Esophagus (tissue), 2 donors: ENCODE results near the gene STARD10. TPM values are rescaled to one million over a fixed set of nuclear protein-coding genes. Genes with fewer than 3 reads are reported as not detected.
A peak's percentile ranks its signal among the peaks of the same experiment; 100 is the strongest.

ENCODE experiments used
- H3K27ac ChIP-seq, 2 donors: one replicate each; pipeline ENCODE4 v1.5.1; 2013; ENCODE audit warnings: low read depth in 2 of 2, mild to moderate bottlenecking in 2 of 2, inconsistent platforms in 1 of 2, low read length in 1 of 2, moderate library complexity in 1 of 2
- H3K27me3 ChIP-seq, 2 donors: one replicate each; pipeline ENCODE4 v1.6.1; 2013; ENCODE audit warnings: low read length in 2 of 2, control low read depth in 1 of 2, mild to moderate bottlenecking in 1 of 2; ENCODE audit not compliant: insufficient read depth in 2 of 2, control insufficient read depth in 1 of 2
- H3K36me3 ChIP-seq, 2 donors: one replicate each; pipeline ENCODE4 v1.6.1; 2013; ENCODE audit warnings: low read length in 1 of 2; ENCODE audit not compliant: control insufficient read depth in 2 of 2, insufficient read depth in 2 of 2
- H3K4me1 ChIP-seq, 2 donors: one replicate each; pipeline ENCODE4 v1.6.1; 2013; ENCODE audit warnings: low read length in 1 of 2; ENCODE audit not compliant: control insufficient read depth in 2 of 2, insufficient read depth in 2 of 2
- H3K4me3 ChIP-seq, 2 donors: one replicate each; pipeline ENCODE4 v1.5.1; 2013; ENCODE audit warnings: low read length in 2 of 2, mild to moderate bottlenecking in 2 of 2, low read depth in 1 of 2, moderate library complexity in 1 of 2
- H3K9me3 ChIP-seq, 2 donors: one replicate each; pipeline ENCODE4 v1.6.1; 2013; ENCODE audit warnings: mild to moderate bottlenecking in 2 of 2, low read depth in 1 of 2, low read length in 1 of 2, moderate library complexity in 1 of 2; ENCODE audit not compliant: control insufficient read depth in 2 of 2, insufficient read depth in 1 of 2
- WGBS, 2 donors: extraction: QIAGEN DNeasy Blood & Tissue Kit; methylation state at CpG; one replicate each; pipeline ENCODE4 v1.1.7; 2013; 5-methylcytosine and 5-hydroxymethylcytosine counted together
- polyA plus RNA-seq, 2 donors: library from polyadenylated mRNA; stranded (reverse); fragments of 200-250 nt; gene quantifications; one replicate each; pipeline ENCODE4 v1.2.3, GENCODE V29; 2013
- donor health status: healthy with polysubstance abuse.
- donor health status: Bipolar disorder and iron deficiency.

Gene STARD10
- polyA plus RNA-seq, 2 donors: 57.9 to 65.8 TPM

DNA sequence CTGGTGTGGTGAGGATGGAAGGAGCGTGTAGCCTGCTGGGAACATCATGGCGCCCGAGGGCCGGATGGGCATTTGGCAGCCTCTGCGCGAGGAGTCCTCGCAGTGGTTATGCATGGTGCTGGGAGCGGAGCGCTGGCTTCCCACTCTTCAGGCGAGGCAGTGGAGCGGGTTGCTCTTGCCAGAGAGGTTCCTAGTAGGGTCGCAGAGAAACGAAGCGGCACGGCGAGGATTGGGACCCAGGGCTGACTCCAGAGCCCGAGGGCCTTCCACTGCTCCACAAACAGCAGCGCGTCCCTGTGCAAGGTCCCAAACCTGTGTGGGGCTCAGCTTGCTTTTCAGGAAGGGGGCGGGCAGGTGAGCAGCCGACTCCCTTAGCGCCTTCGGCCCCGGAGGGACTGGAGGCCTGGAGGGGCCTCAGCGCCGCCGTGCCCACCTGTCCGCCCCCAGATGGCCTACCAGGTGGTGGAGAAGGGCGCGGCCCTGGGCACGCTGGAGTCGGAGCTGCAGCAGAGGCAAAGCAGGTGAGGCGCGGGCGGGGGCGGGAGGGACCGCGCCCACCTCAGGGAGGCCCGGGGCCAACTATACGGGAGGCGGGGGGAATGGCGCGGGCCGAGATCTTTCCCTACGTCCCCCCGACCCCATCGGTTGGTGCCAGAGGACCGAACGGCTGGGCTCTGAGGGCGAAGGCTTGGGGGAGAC is 27.5 kb upstream of the STARD10 start:
- Histone ChIP-seq H3K4me1 (peaks cover 0 to 22% of the 10 kb centered on the region in 2 donors), H3K4me3 (peak overlapping the region; percentile 40 to 54), H3K27me3 (no peaks in the 10 kb centered on the region), H3K27ac (peak overlapping the region; percentile 91 to 98), H3K9me3 (no peaks in the 10 kb centered on the region), H3K36me3 (peaks cover 2 to 26% of the 10 kb centered on the region in 2 donors)
- 33% methylated on average over 50 of the region's 50 CpGs for WGBS, 2 donors

DNA sequence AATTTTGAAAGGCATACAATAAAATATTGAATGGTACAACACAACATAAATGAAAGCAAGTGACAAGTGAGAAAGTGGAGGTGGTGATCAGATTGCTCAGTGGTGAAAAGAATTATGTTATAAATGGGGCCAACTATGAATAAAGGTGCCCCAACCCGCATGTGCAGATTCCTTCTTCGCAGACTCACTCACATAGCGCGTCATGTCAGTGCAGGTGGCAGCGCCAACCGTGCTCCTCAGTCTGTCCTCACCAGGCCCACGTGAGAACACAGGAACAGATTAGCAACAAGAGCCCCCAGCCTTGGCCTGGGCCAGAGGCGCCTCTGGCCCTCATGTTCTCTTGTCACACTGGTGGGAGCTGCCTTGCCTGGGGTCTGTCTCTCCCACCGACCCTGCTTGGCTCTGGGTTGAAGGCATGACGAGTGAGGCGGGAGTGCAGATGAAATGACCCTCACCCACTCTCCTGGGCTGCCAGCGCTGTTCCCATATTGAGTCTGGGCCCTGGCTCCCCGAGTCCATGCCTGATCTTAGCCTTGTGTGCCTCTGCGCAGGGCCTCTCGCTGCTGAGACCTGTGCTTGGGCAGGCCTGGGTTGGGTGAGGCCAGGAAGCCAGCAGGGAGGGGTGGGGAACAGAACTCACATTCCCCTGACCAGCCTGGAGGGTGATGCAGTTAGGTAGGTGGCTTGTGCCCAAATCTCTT is 26.7 kb upstream of the STARD10 start:
- peaks cover 2 to 27% of the 10 kb centered on the region in 2 donors for H3K36me3 ChIP-seq
- H3K9me3 ChIP-seq: no peaks in the 10 kb centered on the region
- peaks cover 0 to 23% of the 10 kb centered on the region in 2 donors for H3K4me1 ChIP-seq
- no peaks in the 10 kb centered on the region for H3K27me3 ChIP-seq
- no peak overlapping the region for H3K4me3 ChIP-seq
- peak overlapping the region; percentile 91 to 98 for H3K27ac ChIP-seq
- 72 to 80% methylated on average over 15 of the region's 15 CpGs for WGBS, 2 donors

DNA sequence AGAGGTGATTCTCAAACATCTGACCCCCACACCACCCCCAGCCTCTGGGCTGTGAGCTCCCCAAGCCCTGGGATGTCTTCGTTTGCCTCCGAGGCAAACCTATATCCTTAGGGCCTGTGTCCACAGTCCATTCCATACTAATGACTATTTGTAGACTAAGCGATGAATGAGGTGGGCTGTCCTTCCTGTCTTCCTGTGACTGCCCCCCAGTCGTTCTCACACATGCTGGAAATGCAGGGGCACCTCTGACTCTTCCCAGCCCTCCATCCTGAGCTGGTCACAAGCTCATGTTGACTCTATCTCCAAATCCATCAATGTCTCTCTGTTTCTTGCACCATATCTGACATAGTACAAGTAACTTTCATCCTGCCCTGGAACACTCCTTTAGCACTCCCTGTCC is 25.1 kb upstream of the STARD10 start:
- peaks cover 0 to 27% of the 10 kb centered on the region in 2 donors for H3K4me1 ChIP-seq
- no peak overlapping the region for H3K4me3 ChIP-seq
- H3K36me3 ChIP-seq: peaks cover 2 to 18% of the 10 kb centered on the region in 2 donors
- H3K27ac ChIP-seq: no peak overlapping the region
- H3K27me3 ChIP-seq: no peaks in the 10 kb centered on the region
- 86 to 89% methylated on average over 4 of the region's 4 CpGs for WGBS, 2 donors
- H3K9me3 ChIP-seq: no peaks in the 10 kb centered on the region

DNA sequence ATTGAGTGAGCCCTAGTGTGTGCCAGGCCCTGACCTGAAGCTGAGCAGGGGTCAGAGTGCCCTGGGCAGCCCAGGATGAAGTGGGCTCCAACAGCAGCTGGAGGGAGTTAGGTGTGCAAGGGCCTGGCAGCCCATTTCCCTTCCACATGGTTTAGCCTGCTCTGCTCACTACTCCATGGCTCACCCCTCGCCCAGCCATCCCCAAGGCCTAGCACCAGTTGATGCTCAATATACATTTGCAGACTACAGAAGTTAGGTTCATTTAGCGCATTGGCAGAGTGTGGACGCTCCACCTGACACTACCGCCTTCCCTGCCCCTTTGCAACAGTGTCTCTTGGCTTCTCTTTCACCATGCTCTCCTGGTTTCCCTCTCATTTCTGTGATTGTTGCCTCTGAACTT is 24.1 kb upstream of the STARD10 start:
- peaks cover 0 to 32% of the 10 kb centered on the region in 2 donors for H3K4me1 ChIP-seq

DNA sequence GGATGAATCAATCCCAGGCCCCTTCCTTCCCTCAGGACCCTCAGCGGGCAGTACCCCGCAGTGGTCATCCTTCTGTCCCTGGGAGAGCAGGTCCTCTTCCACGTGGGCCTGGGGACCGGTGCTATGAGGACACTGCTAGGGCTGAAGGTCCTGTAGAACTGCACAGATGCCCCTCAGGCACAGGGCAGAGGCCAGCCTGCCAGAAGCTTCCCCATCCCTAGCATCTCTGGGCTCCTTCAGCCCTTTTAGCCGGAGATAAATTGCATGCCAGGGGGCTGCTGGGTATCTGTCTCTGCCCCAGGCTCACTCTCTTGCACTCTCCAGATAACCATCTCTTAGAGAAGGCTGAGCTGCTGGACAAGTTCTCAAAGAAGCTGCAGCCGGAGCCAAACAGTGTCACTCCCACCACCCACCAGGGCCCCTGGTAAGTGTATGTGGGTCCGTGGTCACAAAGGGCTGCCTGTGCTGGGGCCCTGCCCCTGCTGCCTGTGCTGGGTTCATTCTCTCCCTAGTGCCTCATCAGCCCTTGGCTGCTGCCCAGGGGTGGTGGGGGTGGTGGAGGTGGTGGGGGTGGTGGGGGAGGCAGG is 22.6 kb upstream of the STARD10 start:
- no peak overlapping the region for H3K27ac ChIP-seq
- peaks cover 5 to 32% of the 10 kb centered on the region in 2 donors for H3K4me1 ChIP-seq
- no peaks in the 10 kb centered on the region for H3K27me3 ChIP-seq
- H3K9me3 ChIP-seq: no peaks in the 10 kb centered on the region
- peaks cover 2 to 16% of the 10 kb centered on the region in 2 donors for H3K36me3 ChIP-seq
- H3K4me3 ChIP-seq: no peak overlapping the region
- WGBS, 2 donors: 83 to 86% methylated on average over 7 of the region's 7 CpGs

More for the DNA sequence above, 24.1 kb upstream of the STARD10 start:
- WGBS, 2 donors: 96% methylated on average over 4 of the region's 4 CpGs
- no peak overlapping the region for H3K27ac ChIP-seq
- H3K36me3 ChIP-seq: peaks cover 2 to 16% of the 10 kb centered on the region in 2 donors
- no peaks in the 10 kb centered on the region for H3K9me3 ChIP-seq
- H3K27me3 ChIP-seq: no peaks in the 10 kb centered on the region
- H3K4me3 ChIP-seq: no peak overlapping the region

DNA sequence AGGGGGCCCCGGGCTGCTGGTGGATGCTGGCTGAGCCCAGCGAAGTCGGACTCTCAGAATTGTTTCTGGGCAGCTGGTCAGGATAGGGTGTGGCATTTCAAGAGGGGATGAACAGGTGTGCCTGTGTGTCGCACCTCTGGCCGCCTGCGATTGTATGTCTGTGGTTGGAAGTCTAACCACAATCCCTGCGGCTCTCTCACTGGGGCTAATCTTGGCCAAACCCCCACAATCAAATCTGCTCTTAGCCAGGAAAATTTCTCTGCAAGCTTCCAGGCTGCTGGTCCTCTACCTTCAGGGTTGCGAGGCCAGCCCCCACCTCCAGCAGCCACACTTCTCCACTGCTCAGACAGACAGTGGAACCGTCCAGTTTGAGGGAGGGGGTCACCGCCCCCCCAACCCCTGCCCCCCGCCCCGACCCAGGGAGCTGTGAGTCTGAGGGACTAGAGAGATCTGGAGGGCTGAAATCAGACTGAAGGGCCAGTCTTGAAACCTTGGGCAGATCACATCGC is 21.3 kb upstream of the STARD10 start:
- Histone ChIP-seq H3K27me3 (no peaks in the 10 kb centered on the region), H3K4me3 (peak overlapping the region; percentile 79 to 96), H3K4me1 (peaks cover 5 to 20% of the 10 kb centered on the region in 2 donors), H3K9me3 (no peaks in the 10 kb centered on the region), H3K27ac (peak overlapping the region; percentile 92 to 95), H3K36me3 (peaks cover 2 to 10% of the 10 kb centered on the region in 2 donors)
- WGBS, 2 donors: 14 to 19% methylated on average over 13 of the region's 13 CpGs

DNA sequence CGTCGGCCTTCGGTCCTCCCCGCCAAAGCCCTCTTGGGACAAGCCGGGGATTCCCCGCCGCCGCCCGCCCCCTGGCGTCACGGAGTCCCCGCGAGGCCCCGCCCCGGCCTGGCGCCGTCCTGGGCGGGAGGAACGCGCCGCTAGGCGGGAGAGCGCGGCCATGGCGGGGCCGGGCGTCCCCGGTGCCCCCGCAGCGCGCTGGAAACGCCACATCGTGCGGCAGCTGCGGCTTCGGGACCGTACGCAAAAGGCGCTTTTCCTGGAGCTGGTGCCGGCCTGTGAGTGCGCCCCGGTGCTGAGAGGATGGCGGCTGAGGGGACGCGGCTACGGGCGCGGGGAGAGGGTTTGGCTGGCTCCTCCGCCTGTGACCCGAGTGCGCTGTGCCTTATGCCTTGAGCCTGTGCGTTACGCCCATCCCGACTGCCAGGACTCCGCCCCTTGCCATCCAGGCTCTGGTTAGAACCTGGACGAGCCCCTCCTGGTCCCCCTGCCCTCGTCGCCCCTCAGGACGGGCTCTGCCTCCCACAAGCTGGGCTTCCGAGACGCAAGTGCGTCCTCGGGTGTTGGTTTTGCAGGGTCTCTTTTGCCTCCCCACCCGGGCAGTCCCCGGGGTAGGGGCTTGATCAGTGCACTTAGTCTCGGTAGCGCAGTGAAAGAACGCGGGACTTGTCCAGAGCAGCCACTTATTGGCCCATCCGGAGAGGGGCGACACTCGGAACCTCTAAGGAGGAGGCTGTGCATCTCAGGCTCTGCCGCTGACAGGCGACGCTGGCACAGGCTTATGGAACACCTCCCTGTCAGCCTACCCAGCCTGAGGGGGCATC is 20.7 kb upstream of the STARD10 start, which contains the start of gene ATG16L2:
Gene ATG16L2, plus strand, starts transcription at position 126 of the 824 bp plus-strand sequence. Its CDS starts 35 bp downstream, at position 161.
- H3K27ac ChIP-seq: peak within 1 kb of the TSS; percentile 92 to 95
- H3K27me3 ChIP-seq: no peaks in the 10 kb centered on the region
- peaks cover 5 to 20% of the 10 kb centered on the region in 2 donors for H3K4me1 ChIP-seq
- H3K36me3 ChIP-seq: peaks cover 2 to 10% of the 10 kb centered on the region in 2 donors
- 0 to 1% methylated on average over 74 to 75 of the region's 75 CpGs for WGBS, 2 donors
- H3K4me3 ChIP-seq: peak within 1 kb of the TSS; percentile 79 to 96
- H3K9me3 ChIP-seq: no peaks in the 10 kb centered on the region

DNA sequence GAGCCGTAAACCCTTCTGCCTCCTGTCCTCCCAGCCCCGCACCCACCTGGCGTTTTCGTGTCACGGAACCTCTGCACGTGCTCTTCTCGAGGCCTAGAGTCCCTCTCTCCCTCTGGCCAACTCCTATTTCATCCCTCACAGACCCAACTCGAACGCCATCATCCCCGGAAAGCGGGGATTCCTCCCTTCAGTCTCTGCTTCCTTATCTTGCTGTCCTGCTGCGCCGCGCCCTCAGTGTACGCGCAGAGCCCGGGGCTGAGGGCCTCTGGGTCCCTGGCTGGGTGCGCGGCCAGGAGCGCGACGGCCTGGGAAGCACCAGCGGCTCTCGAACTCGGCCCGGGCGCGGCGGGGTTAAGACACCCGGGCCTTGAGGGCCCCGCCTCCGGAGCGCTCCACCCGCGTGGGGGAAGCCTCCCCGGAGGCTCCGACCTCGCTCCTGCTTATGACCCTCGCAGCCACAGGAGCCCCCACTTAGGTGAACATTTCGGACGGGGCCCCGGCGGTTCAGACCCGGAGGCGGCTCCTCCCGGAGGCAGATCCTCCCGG is 20.0 kb upstream of the STARD10 start:
- no peaks in the 10 kb centered on the region for H3K9me3 ChIP-seq
- WGBS, 2 donors: 0 to 1% methylated on average over 47 of the region's 47 CpGs
- H3K4me3 ChIP-seq: peak overlapping the region; percentile 79 to 96
- H3K27me3 ChIP-seq: no peaks in the 10 kb centered on the region
- peak overlapping the region; percentile 89 to 95 for H3K27ac ChIP-seq
- peaks cover 2 to 14% of the 10 kb centered on the region in 2 donors for H3K36me3 ChIP-seq
- peaks cover 5 to 19% of the 10 kb centered on the region in 2 donors for H3K4me1 ChIP-seq
